ENCODE data around the gene BDH1.

Gene BDH1

GRCh38 chr3:197547306-197548011 lies 8.3 kb downstream of the BDH1 start:
- DNase-seq (ENCODE audit: low spot score): no peak

DNA sequence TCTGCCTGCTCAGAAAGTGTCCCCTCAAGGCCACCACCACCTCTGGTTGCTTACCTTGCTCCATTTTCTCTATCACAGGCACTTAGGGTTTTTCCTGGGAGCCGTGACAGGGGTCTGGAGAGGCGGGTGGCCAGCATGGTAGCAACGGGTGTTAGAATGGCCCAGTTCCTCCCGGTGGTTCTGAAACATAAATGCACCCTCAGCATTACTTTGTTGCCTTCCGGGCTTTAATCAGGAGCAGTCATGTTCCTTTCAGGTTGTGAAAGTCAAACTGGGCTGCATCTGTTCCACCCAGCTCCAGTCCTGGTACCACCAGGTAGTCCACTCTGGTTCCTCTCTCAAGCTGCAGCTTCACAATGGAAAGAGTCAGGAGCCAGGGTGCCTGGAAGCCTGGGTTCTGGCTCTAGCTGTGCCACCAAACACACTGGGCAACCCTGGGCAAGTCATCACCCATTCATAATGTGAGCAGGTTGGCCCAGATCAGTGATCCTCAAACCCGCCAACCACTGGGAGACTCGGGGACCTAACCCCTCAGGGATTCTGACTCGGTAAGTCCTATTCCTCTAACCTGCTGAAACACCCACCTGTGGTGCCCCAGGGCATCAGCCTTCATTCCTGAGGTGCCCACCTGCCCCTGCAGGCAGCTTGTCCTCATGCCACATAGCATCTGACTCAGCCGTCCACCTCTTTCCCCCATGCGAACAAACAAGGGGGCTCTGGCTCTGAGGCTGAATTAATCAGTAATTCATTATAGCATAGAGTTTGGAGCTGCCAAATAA lies 9.3 kb downstream of the BDH1 start:
- no peak for DNase-seq (ENCODE audit: low spot score)

DNA sequence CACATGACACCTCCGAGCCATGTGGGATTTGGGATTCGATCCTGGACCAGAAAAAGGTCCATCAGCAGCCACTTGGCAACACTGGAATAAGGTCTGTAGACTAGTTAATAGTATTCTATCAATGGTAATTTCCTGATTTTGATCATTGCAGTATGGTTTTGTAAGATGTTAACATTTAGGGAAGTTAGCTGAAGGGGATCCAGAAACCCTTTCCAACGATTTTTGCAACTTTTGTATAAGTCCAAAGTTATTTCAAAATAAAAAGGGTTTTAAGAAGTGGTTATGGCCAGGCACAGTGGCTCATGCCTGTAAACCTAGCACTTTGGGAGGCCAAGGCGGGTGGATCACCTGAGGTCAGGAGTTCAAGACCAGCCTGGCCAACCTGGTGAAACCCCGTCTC lies 10.2 kb downstream of the BDH1 start:
- no peak for DNase-seq (ENCODE audit: low spot score)

- DNase-seq (ENCODE audit: low spot score): no peak
Observed at GRCh38 chr3:197545101-197545500, 10.7 kb downstream of the BDH1 start.

- no peak for DNase-seq (ENCODE audit: low spot score)
Observed at GRCh38 chr3:197542741-197543454, 12.9 kb downstream of the BDH1 start.

DNA sequence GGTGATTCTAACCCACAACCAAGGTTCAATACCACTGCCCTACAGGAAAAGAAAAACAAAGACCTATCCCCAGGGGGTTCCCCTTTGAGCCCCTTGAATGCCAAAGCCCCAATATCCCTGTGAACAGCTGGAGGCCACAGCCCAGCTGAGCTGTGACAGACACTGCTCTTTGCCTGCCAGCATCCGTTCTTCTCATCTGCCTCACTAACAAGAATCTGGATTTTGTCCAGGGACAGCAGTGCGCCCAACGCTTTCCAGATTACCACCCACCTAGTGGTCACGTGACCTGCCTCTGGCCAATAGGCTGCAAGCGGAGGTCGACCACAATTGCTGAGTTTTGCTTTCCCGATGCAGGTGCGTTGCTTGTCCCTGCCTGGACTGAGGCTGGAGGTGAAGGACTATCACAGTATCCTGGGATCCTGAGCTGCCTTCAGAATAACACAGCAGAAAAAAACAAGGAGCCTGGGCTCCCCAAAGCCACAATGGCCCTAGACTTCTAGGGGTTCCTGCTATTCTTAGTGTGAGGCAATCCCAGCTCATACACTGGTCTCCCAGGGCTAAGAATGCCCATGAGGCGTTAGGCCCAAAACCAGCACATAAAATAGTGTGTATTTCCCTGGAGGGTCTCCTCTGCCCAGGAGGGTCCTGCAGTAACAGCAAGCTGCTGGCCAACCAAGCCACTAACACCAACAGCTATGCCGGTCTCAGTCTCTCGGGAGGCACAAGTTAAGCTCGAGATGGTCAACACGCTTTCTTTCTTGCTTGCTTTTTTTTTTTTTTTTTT lies 13.8 kb downstream of the BDH1 start:
- DNase-seq (ENCODE audit: low spot score): no peak

DNA sequence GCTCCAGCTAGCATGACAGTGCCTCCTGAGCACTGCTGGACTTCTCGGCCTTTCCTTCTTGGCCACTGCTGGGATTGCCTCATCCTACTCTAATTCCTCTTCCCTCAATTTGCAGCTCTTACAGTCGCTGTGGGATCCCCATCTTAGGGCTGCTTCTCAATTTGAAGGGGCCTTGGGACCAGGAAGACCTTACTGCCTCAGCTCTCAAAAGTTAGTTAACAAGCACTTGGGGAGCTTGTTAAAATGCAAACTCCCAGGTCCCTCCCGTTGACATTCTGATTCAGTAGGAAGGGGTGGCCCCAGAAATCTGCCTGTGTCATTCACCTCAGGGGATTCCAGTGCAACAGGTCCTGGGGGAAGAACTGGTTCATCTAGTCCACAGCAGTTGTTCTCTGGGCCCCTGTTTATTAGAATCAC lies 14.8 kb downstream of the BDH1 start:
- no peak for DNase-seq (ENCODE audit: low spot score)

- DNase-seq (ENCODE audit: low spot score): no peak
Observed at GRCh38 chr3:197539651-197540051, 16.1 kb downstream of the BDH1 start.

GRCh38 chr3:197533927-197534725 lies 21.6 kb downstream of the BDH1 start:
- no peak for DNase-seq (ENCODE audit: low spot score)

GRCh38 chr3:197533396-197533795 lies 22.4 kb downstream of the BDH1 start:
- DNase-seq (ENCODE audit: low spot score): no peak

DNA sequence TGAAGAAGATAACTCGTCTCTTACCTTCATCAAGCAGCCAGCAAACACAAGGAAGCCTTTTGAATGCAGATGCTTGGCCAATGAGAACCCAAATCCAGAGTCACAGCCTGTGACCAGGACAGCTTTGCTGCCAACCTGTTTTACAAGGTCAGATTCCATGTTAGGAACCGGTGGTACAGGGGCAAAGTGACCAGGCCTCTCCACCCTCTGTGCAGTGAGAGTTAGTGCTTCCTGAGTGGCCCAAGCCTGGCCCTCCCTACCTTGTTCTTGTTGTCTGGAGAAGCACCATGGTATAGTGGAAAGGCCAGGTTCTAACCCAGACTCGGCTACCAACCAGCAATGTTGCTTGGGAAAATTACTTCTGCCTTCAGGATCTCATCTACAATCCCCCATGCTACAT lies 23.4 kb downstream of the BDH1 start:
- no peak for DNase-seq (ENCODE audit: low spot score)

DNA sequence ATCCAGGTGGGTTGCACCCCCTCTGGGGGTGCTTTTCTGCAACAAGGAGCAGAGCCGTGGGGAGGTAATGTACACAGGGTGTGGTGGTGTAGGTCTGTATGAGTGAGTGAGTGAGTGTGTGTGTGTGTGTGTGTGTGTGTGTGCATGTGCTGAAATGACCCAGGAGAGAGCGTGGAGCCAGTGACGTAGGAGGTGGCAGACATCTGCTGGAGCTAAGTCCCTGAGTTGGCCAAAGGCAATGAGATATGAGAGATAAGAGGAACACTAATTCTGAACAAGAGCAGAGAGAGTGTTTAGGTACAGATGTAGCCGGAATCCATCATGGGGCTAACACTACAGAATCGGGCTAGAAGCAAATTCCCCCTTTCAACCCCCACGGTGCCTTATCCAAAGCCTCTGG lies 27.6 kb downstream of the BDH1 start:
- DNase-seq (ENCODE audit: low spot score): no peak

GRCh38 chr3:197527569-197527968 lies 28.2 kb downstream of the BDH1 start:
- DNase-seq (ENCODE audit: low spot score): no peak

DNA sequence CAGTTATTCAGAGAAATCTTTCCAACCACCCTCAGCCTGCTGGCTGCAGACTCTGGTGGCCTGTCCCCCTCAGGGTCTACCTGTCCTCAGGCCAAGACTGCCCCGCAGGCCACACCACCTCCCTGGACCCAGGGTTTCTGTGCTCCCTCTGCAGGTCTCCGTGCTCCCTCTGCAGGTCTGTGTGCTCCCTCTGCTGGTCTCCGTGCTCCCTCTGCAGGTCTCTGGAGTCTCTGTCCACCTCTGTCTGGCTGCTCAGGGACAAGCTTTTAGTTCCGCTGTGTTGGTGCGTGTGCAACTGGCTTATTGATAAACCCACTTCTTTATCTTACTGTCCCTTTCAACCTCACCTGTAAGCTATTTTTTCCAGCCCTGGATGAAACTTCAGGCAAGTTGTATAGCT lies 30.1 kb downstream of the BDH1 start:
- DNase-seq (ENCODE audit: low spot score): no peak

- no peak for DNase-seq (ENCODE audit: low spot score)
Observed at GRCh38 chr3:197524128-197524527, 31.6 kb downstream of the BDH1 start.

GRCh38 chr3:197523526-197523925 lies 32.2 kb downstream of the BDH1 start:
- DNase-seq (ENCODE audit: low spot score): no peak

DNA sequence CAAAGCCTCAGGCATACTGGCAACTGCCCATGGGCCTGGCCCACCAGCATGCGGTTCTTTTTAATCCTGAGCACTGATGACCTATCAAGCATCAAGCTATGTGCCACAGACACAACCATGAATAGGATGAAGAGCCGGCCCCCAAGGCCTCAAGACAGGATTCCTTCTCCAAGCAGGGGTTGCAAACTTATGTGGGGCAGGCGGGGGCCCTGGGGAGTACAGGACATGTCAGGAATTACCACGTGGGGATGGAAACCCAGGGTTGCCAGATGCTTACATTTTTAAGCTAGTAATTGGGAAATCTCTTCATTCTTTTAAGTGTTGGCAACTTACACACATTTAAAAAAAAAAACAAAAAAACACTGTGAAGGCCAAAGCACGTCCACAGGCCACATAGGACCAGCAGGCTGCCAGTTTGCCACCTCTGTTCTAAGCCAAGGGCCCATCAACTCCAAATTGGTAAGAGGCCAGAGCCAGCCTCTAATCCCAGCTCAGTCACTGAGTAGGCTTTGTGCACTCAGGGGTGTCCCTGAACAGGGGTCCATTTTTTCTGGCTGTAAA lies 32.8 kb downstream of the BDH1 start:
- no peak for DNase-seq (ENCODE audit: low spot score)

DNA sequence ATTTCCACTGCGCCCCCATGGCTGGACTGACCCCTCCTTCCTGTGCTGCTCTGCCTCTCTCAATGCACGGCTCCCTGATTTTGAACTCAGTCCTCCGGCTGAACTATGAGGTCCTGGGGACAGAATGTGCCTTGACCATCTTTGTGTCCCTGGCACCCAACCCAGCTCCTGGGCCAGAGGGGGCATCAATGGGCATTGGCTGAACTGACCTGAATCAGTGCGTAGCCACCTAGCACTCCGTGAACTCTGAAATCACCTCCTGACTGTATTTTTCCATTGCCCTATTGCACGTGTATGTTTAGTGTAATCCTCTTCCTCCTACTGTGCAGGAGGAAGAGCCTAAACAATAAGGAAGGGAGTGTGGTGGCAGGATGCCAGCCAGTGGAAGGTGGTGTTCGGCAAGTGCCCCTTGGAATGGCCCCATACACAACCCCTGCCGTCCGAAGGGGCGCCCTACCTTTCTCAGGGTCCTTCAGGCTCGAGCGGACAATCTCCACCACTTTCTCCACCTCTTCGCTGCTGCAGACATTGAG lies 33.5 kb downstream of the BDH1 start:
- DNase-seq (ENCODE audit: low spot score): no peak

DNA sequence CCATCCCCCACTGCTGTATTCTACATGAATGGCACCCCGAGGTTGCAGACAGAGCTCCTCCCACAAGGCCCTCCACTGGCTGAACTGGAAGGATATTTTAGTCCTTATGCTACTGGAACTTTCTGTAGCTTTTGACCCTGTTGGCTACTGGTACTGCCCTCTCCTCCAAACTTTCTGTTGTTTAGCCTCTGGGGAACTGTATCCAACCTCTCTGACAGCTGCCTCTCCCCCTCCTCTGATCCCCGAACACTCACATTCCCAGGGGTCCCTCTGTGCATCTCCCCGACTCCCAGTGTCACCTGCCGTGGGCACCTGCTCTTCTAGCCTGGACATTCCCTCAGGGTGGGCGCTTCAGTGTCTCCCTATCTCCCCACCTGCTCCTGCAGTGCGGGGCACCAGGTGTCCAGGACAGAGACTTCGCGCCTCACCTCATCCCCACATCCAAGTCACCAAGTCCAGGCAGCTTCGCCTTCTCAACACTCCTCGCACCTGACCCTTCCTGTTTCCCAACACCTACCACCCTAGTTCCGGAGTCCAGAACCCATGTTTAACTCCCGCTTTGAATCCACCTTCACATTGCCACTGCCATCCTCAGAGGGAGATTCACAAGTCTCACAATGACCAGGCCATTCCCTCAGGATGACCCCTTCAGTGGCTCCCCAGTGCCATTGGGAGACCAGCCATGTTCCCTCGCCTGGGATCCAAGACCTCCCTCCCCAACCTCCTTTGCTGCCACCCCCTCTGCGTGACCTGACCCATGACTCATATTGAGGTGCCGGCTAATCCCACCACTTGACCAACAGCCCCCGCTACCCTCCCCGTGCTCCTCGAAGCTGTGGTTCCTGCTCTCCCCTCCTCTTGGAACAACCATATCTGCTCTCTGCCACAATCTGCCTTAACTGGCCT lies 34.2 kb downstream of the BDH1 start:
- DNase-seq (ENCODE audit: low spot score): no peak

All from NAMALWA (cell line).